Epithelial cell of esophagus (primary cell): ENCODE results near the gene CPPED1.

ENCODE experiments used
- DNase-seq: peaks from one replicate; pipeline ENCODE4 v3.0.0; 2010; ENCODE audit warnings: low read depth
- H3K4me3 ChIP-seq: 2 replicates; pipeline ENCODE4 v1.5.1; 2011; ENCODE audit warnings: mild to moderate bottlenecking, low read length, control low read depth
- TF ChIP-seq, protein P1 (sequence below): IDR thresholded peaks from 2 replicates; pipeline ENCODE4 v1.5.1; 2011; ENCODE audit warnings: low read depth, mild to moderate bottlenecking, low read length, control low read depth, inconsistent platforms; ENCODE audit not compliant: insufficient read depth; ENCODE audit errors: missing control alignments

Gene CPPED1

DNA sequence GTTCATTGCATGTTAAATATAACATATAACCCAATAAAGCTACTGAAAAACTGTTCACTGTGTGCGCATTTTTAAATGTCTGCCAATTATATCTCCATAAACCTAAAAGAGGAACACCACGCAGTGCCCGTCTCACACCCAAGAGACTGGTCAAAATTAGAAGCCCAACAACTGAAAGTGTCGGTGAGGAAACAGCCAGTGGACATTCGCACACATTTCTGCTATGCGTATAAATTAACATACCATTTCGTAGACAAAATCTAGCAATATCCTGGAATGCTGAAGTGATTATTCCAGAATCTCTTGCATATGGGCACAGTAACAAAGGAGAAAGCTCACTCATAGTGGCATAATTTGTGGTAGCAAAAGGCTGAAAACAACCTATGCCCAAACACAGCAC is 55.9 kb downstream of the CPPED1 start:
- H3K4me3 ChIP-seq = no peak overlapping the region
- DNase-seq = no peak
- TF ChIP-seq, protein P1, sequence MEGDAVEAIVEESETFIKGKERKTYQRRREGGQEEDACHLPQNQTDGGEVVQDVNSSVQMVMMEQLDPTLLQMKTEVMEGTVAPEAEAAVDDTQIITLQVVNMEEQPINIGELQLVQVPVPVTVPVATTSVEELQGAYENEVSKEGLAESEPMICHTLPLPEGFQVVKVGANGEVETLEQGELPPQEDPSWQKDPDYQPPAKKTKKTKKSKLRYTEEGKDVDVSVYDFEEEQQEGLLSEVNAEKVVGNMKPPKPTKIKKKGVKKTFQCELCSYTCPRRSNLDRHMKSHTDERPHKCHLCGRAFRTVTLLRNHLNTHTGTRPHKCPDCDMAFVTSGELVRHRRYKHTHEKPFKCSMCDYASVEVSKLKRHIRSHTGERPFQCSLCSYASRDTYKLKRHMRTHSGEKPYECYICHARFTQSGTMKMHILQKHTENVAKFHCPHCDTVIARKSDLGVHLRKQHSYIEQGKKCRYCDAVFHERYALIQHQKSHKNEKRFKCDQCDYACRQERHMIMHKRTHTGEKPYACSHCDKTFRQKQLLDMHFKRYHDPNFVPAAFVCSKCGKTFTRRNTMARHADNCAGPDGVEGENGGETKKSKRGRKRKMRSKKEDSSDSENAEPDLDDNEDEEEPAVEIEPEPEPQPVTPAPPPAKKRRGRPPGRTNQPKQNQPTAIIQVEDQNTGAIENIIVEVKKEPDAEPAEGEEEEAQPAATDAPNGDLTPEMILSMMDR = no peak

DNA sequence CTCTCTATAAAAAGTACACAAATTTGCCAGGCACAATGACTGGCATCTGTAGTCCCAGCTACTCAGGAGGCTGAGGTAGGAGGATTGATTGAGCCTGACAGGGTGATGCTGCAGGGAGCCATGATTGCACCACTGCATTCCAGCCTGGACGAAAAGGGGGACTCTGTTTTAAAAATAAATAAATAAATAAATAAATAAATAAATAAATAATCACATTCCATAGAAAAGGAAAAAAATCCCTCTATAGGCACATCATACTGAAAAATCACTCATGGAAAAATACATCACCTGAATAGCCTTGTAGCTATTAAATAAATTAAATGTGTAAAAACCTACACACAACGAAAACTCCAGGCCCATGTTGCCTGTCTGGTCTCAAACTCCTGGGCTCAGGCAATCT is 56.4 kb downstream of the CPPED1 start:
- H3K4me3 ChIP-seq = no peak overlapping the region
- no peak for DNase-seq
- TF ChIP-seq, protein P1 = no peak

DNA sequence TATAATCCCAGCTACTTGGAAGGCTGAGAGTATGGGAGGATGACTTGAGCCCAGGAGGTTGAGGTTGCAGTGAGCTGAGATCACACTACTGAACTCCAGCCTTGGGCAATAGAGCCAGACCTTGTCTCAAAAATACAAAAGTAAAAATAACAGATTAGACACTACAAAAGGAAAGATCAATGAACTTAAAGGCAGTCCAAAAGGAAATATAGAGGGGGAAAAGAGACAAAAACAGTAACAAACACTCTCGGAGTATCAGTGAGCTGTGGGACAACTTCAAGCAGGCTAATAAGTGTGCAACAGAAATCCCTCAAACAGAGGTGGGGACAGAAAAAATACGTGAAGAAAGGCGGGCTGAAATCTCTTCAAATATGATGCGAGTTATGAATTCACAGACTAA is 58.8 kb downstream of the CPPED1 start:
- DNase-seq = no peak
- H3K4me3 ChIP-seq = no peak overlapping the region
- TF ChIP-seq, protein P1 = no peak

DNA sequence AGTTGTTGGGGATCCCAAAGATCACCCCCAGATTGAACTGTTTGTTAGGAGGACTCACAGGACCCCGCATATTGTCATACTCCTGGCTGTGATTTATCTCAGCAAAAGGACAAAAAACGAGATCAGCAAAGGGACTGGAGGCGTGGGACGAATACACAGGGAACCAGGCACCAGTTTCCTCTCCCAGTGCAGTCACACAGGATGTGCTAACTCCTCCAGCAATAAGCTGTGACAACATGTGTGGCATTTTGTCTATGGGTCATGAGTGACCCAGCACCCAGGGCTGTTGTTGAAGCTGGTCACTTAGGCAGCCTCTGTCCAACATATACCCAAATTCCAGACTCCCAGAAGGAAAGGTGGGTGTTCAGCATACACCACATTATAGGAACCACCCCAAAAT is 60.9 kb downstream of the CPPED1 start:
- no peak overlapping the region for H3K4me3 ChIP-seq
- TF ChIP-seq, protein P1 = no peak
- no peak for DNase-seq

DNA sequence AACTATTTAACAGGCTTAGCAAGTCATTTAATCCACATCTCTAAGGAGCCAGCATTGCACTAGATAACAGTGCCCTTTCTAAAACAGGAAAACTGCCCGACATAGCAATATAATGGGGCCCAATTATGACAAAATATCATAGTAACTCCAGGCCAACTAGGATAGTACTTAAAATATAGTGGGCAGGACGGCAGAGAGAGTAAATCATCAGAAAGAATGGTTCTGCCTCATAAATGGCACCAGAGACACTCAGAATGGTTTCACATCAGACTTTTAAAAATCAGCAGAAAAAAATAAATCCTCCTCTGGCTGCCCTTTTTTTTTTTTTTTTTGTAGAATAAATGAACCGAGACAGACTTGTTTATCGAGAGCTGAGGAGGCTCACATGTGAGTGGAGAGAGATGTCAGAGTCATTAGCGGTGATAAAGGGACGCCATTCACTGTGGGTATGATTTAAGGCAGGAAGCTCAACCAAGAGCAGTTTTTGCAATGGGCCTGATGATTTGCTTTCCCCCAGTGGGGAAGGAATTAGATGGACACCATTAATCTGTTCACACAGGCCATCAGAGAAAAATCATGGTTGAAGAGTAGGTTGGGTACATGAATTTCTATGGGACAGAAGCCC is 62.6 kb downstream of the CPPED1 start:
- TF ChIP-seq, protein P1 = no peak
- H3K4me3 ChIP-seq = no peak overlapping the region
- no peak for DNase-seq

DNA sequence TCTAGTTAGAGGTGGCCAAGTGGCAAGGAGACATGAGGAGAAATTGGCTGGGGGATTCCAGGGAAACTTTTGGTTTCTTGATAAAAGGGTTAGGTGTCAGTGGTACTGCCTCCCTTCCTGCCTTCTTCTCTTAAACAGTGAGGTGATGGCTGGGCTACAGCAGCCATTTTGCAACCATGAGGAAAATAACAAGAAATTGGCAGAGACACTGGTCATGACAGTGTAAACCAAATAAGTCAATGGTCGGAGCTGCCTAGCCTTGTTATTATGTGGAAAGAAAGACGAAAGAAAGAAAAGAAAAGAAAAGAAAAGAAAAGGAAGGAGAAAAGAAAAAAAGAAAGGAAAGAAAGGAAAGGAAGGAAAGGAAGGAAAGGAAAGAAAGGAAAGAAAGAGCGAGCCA is 63.9 kb downstream of the CPPED1 start:
- TF ChIP-seq, protein P1 = no peak
- H3K4me3 ChIP-seq = no peak overlapping the region
- no peak for DNase-seq

DNA sequence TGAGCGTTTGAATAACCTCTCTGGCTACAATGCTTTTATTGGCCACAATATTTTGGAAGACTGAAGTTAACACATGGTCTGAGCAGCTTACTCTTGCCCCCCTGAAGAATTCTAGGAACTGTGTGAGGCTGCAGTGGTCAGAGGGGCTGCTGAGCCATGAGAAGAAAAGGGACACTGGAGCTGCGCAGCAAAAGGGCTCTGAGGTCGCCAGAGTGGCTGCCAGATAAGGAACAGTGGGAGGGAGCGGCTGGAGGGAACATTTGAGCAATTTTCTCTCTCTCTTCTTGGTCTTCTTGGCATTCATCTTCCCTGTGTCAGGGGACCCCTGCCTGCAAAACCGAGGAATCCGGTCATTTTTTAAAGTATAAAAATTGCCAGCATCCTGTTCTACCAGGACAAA is 66.1 kb downstream of the CPPED1 start:
- no peak overlapping the region for H3K4me3 ChIP-seq
- TF ChIP-seq, protein P1 = no peak
- no peak for DNase-seq
